ENCODE data around the gene GDPD5. TPM values are rescaled to one million over a fixed set of nuclear protein-coding genes. Genes with fewer than 3 reads are reported as not detected.

GDPD5 gene
- total RNA-seq, 2 donors from 2014 or later: 26.8 to 54.2 TPM

- peaks cover 12% of the 10 kb centered on the region for H3K4me1 Mint-ChIP-seq
- no peak overlapping the region for H3K27ac Mint-ChIP-seq
Observed at GRCh38 chr11:75518204-75518549, 7.6 kb downstream of the GDPD5 start.

DNA sequence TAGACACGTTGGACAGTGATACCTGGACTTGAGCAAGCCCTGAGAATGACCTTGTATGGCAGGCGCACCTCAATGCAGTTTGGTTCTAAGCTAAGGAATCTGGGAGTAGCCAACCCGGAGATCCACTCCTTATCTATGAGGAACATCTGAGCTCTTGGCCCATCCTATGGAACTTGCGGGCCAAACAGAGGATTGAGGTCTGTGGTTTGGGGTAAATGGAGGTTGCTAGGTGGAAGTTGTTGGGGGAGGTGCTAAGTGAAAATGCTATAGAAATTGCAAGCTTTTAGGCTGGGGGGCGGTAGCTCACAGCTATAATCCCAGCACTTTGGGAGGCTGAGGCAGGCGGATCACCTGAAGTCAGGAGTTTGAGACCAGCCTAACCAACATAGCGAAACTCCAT is 8.9 kb downstream of the GDPD5 start:
- peak overlapping the region; percentile 44 for H3K4me3 Mint-ChIP-seq
- ATAC-seq (replicated peaks): no peak
- H3K4me1 Mint-ChIP-seq: peaks cover 12% of the 10 kb centered on the region
- H3K9me3 Mint-ChIP-seq: no peaks in the 10 kb centered on the region
- H3K27me3 Mint-ChIP-seq: no peaks in the 10 kb centered on the region
- no peaks in the 10 kb centered on the region for H3K36me3 Mint-ChIP-seq (ENCODE audit: low read depth)
- peak overlapping the region; percentile 71 for H3K27ac Mint-ChIP-seq

More at GRCh38 chr11:75518204-75518549, 7.6 kb downstream of the GDPD5 start:
- Mint-ChIP-seq H3K4me3 (no peak overlapping the region), H3K27me3 (no peaks in the 10 kb centered on the region), H3K9me3 (no peaks in the 10 kb centered on the region), H3K36me3 (ENCODE audit: low read depth) (no peaks in the 10 kb centered on the region)
- ATAC-seq (replicated peaks): no peak

DNA sequence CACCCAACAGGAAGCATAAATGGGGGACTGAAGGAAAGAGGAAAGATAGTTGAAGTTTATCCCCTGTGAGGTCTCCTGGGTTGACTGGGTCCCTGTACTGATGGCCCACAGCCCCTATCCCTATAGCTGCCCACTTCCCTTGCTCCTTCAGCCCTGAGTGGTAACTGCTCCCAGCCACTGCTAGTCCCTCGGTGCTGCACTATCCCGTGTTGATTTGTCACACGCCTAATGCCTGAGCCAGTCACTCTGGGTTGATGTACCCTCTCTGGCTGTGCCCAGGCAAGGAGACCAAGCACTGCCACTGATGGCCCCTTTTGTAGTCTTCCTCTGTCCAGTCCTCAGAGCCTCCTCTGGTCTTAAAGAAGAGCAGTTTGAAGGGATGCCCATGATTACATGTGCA is 9.6 kb downstream of the GDPD5 start:
- Mint-ChIP-seq H3K9me3 (no peaks in the 10 kb centered on the region), H3K27ac (peak overlapping the region; percentile 8), H3K4me1 (peaks cover 18% of the 10 kb centered on the region), H3K4me3 (no peak overlapping the region), H3K27me3 (no peaks in the 10 kb centered on the region), H3K36me3 (ENCODE audit: low read depth) (no peaks in the 10 kb centered on the region)
- ATAC-seq (replicated peaks): no peak

- Mint-ChIP-seq H3K4me1 (peaks cover 18% of the 10 kb centered on the region), H3K4me3 (no peak overlapping the region), H3K36me3 (ENCODE audit: low read depth) (no peaks in the 10 kb centered on the region), H3K9me3 (no peaks in the 10 kb centered on the region), H3K27me3 (no peaks in the 10 kb centered on the region), H3K27ac (no peak overlapping the region)
- no peak for ATAC-seq (replicated peaks)
Observed at GRCh38 chr11:75514596-75514995, 11.1 kb downstream of the GDPD5 start.

- H3K4me3 Mint-ChIP-seq: no peak overlapping the region
- no peak for ATAC-seq (replicated peaks)
- peaks cover 22% of the 10 kb centered on the region for H3K4me1 Mint-ChIP-seq
- H3K27me3 Mint-ChIP-seq: no peaks in the 10 kb centered on the region
- H3K9me3 Mint-ChIP-seq: no peaks in the 10 kb centered on the region
- H3K27ac Mint-ChIP-seq: no peak overlapping the region
- no peaks in the 10 kb centered on the region for H3K36me3 Mint-ChIP-seq (ENCODE audit: low read depth)
Observed at GRCh38 chr11:75513250-75513649, 12.5 kb downstream of the GDPD5 start.

- no peaks in the 10 kb centered on the region for H3K36me3 Mint-ChIP-seq (ENCODE audit: low read depth)
- no peak for ATAC-seq (replicated peaks)
- no peaks in the 10 kb centered on the region for H3K27me3 Mint-ChIP-seq
- peak overlapping the region; percentile 12 for H3K27ac Mint-ChIP-seq
- H3K4me3 Mint-ChIP-seq: no peak overlapping the region
- no peaks in the 10 kb centered on the region for H3K9me3 Mint-ChIP-seq
- peaks cover 16% of the 10 kb centered on the region for H3K4me1 Mint-ChIP-seq
Observed at GRCh38 chr11:75510723-75511019, 15.1 kb downstream of the GDPD5 start.

- no peaks in the 10 kb centered on the region for H3K27me3 Mint-ChIP-seq
- H3K9me3 Mint-ChIP-seq: no peaks in the 10 kb centered on the region
- H3K4me3 Mint-ChIP-seq: no peak overlapping the region
- no peaks in the 10 kb centered on the region for H3K36me3 Mint-ChIP-seq (ENCODE audit: low read depth)
- H3K4me1 Mint-ChIP-seq: peaks cover 16% of the 10 kb centered on the region
- peak overlapping the region; percentile 12 for H3K27ac Mint-ChIP-seq
- ATAC-seq (replicated peaks): no peak
Observed at GRCh38 chr11:75510004-75510722, 15.6 kb downstream of the GDPD5 start.

DNA sequence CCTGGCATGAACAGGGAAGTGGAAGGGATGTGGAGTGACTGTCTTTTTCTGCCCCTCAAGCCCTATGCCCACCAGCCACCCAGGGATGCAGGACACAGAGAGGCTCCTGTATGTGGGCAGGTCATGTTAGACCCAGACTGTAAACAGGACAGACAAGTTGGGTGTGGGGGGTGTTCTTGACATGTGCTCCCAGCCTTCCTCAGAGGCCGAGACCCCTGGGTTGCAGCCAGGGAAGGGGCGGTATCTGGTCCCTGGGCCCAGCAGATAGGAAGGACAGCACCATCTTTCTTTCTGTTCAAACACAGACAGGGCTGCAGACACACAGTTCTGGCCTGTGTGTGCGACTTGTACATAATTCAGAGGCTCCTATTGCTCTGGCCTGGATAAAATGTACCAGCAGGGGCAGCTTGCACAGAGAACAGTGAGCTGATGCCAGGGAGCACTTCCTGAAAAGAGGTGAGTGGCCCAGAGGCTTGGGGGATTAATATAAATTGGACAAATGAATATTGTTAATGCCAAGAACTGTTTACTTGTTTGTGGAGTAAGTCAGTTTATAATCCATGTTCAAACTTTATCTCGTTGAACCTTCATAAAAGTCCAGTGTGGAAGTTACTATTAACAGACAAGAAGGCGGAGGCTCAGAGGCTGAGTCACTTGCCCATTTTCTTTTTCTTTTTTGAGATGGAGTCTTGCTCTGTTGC is 16.6 kb downstream of the GDPD5 start:
- no peak for ATAC-seq (replicated peaks)
- peak overlapping the region; percentile 89 for H3K27ac Mint-ChIP-seq
- no peaks in the 10 kb centered on the region for H3K9me3 Mint-ChIP-seq
- H3K36me3 Mint-ChIP-seq (ENCODE audit: low read depth): no peaks in the 10 kb centered on the region
- peaks cover 16% of the 10 kb centered on the region for H3K4me1 Mint-ChIP-seq
- H3K4me3 Mint-ChIP-seq: peak overlapping the region; percentile 56
- H3K27me3 Mint-ChIP-seq: no peaks in the 10 kb centered on the region

GRCh38 chr11:75508051-75508561 is 17.6 kb downstream of the GDPD5 start:
- peak; percentile 87 for ATAC-seq (replicated peaks)

GRCh38 chr11:75507571-75507970 is 18.2 kb downstream of the GDPD5 start:
- peaks cover 16% of the 10 kb centered on the region for H3K4me1 Mint-ChIP-seq
- no peaks in the 10 kb centered on the region for H3K36me3 Mint-ChIP-seq (ENCODE audit: low read depth)
- H3K4me3 Mint-ChIP-seq: peak overlapping the region; percentile 56
- no peaks in the 10 kb centered on the region for H3K27me3 Mint-ChIP-seq
- H3K27ac Mint-ChIP-seq: peak overlapping the region; percentile 89
- no peak for ATAC-seq (replicated peaks)
- H3K9me3 Mint-ChIP-seq: no peaks in the 10 kb centered on the region

More at GRCh38 chr11:75508051-75508561, 17.6 kb downstream of the GDPD5 start:
- Mint-ChIP-seq H3K4me3 (peak overlapping the region; percentile 56), H3K27me3 (no peaks in the 10 kb centered on the region), H3K4me1 (peaks cover 16% of the 10 kb centered on the region), H3K27ac (peak overlapping the region; percentile 89), H3K9me3 (no peaks in the 10 kb centered on the region), H3K36me3 (ENCODE audit: low read depth) (no peaks in the 10 kb centered on the region)

- Mint-ChIP-seq H3K9me3 (no peaks in the 10 kb centered on the region), H3K27me3 (no peaks in the 10 kb centered on the region), H3K36me3 (ENCODE audit: low read depth) (no peaks in the 10 kb centered on the region), H3K4me1 (peaks cover 23% of the 10 kb centered on the region), H3K4me3 (no peak overlapping the region), H3K27ac (no peak overlapping the region)
- no peak for ATAC-seq (replicated peaks)
Observed at GRCh38 chr11:75506827-75507226, 18.9 kb downstream of the GDPD5 start.

GRCh38 chr11:75505916-75506692 is 19.6 kb downstream of the GDPD5 start:
- H3K27me3 Mint-ChIP-seq: no peaks in the 10 kb centered on the region
- H3K27ac Mint-ChIP-seq: peak overlapping the region; percentile 46

DNA sequence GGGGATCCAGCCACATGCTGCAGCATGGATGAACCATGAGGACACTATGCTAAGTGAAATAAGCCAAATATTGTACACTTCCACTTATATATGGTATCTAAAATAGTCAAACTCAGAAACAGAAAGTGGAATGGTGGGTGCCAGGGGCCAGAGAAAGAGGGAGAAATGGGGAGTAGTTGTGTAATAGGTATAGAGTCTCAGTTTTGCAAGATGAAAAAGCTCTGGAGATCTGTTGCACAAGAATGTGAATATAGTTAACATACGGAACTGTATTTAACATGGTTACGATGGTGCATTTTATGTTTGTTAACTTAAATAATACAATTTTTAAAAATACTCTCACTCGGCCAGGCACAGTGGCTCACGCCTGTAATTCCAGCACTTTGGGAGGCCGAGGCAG is 21.2 kb downstream of the GDPD5 start:
- no peaks in the 10 kb centered on the region for H3K9me3 Mint-ChIP-seq

More at GRCh38 chr11:75505916-75506692, 19.6 kb downstream of the GDPD5 start:
- peaks cover 18% of the 10 kb centered on the region for H3K4me1 Mint-ChIP-seq
- ATAC-seq (replicated peaks): no peak
- H3K4me3 Mint-ChIP-seq: no peak overlapping the region
- no peaks in the 10 kb centered on the region for H3K36me3 Mint-ChIP-seq (ENCODE audit: low read depth)
- H3K9me3 Mint-ChIP-seq: no peaks in the 10 kb centered on the region

GRCh38 chr11:75503531-75504099 is 22.1 kb downstream of the GDPD5 start:
- no peaks in the 10 kb centered on the region for H3K36me3 Mint-ChIP-seq (ENCODE audit: low read depth)
- peaks cover 29% of the 10 kb centered on the region for H3K4me1 Mint-ChIP-seq
- no peak overlapping the region for H3K4me3 Mint-ChIP-seq
- no peak for ATAC-seq (replicated peaks)
- no peaks in the 10 kb centered on the region for H3K9me3 Mint-ChIP-seq
- no peak overlapping the region for H3K27ac Mint-ChIP-seq
- H3K27me3 Mint-ChIP-seq: no peaks in the 10 kb centered on the region

More for the DNA sequence above, 21.2 kb downstream of the GDPD5 start:
- no peak overlapping the region for H3K4me3 Mint-ChIP-seq
- no peaks in the 10 kb centered on the region for H3K36me3 Mint-ChIP-seq (ENCODE audit: low read depth)
- ATAC-seq (replicated peaks): no peak
- H3K27ac Mint-ChIP-seq: no peak overlapping the region
- no peaks in the 10 kb centered on the region for H3K27me3 Mint-ChIP-seq
- peaks cover 29% of the 10 kb centered on the region for H3K4me1 Mint-ChIP-seq

Data from activated T-helper 17 cell treated with anti-CD3 and anti-CD28 coated beads, Interleukin-2, amount 50 U/mL, for 72 hours (primary cell).